ENCODE data around the gene RNF208.

- peak; percentile 100 for TF ChIP-seq POLR2A (IDR thresholded peaks at IDR 0.05; ENCODE audit: low read depth)
- peak in 1 of 3 experiments; percentile 38 for TF ChIP-seq CTCF (IDR thresholded peaks at IDR 0.05)
- no peak for TF ChIP-seq EP300 (IDR thresholded peaks at IDR 0.05)
- TF ChIP-seq POLR2AphosphoS5 (IDR thresholded peaks at IDR 0.05) = peak; percentile 95 to 100
Measured at GRCh38 chr9:137240841-137241489, 18.9 kb upstream of the RNF208 start, which contains the start of gene TUBB4B.

All from esophagus muscularis mucosa (tissue), 4 donors.